ENCODE data around the gene PDCD4. TPM values are rescaled to one million over a fixed set of nuclear protein-coding genes. Genes with fewer than 3 reads are reported as not detected.

The PDCD4 gene
- total and polyA plus RNA-seq, 2 donors (not counting 3 experiments of a cell fraction or from before 2014, with no cell fraction given): 14.4 to 47.9 TPM

DNA sequence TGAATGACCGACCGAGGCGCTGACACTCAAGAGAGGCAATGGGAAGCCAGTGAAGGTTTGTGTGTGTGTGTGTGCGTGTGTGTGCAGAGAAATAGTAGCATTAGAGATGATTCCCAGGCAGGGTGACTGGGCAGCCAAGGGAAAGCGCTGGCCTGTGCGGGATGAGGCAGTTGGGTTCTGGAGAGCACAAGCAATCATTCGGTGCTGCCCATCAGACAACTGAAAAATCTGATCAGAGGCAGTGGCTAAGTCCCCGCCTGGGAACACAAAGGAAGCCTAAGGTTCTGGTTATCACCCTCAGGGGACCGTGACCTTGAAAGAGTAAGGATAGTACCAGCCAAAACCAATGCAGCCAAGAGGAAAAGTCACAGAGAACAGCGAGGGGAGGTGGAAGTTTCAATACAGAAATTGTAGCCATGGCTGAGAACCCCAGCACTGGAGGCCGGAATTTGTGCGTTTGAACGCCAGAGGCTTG, 868 bp upstream of the PDCD4 start:
- Histone ChIP-seq H3K27me3 (ENCODE audit: control insufficient read depth in 2 of 2, insufficient read depth in 2 of 2, low read length in 2 of 2) (peaks cover 8 to 10% of the 10 kb centered on the region in 2 experiments), H3K36me3 (ENCODE audit: control insufficient read depth in 2 of 2, extremely low read depth in 1 of 2, insufficient read depth in 2 of 2, low read length in 2 of 2) (no peaks in the 10 kb centered on the region), H3K4me3 (replicated peaks in 1 of 3; ENCODE audit: insufficient read depth in 1 of 3, low read depth in 1 of 3, low read length in 3 of 3) (peak overlapping the region in 1 of 3 experiments; percentile 85), H3K9me1 (replicated peaks; ENCODE audit: control insufficient read depth, extremely low read depth, insufficient read depth, low read length) (no peaks in the 10 kb centered on the region), H2AFZ (ENCODE audit: low read depth, low read length) (peak overlapping the region; percentile 98), H4K20me1 (replicated peaks; ENCODE audit: control insufficient read depth, extremely low read depth, insufficient read depth, low read length) (no peaks in the 10 kb centered on the region), H3K4me2 (ENCODE audit: insufficient read depth, low read length) (peak overlapping the region; percentile 99), H3K9ac (replicated peaks; ENCODE audit: extremely low read depth, insufficient read depth, low read length) (peak overlapping the region; percentile 54), H3K27ac (ENCODE audit: insufficient read depth, low read depth, low read length) (peak overlapping the region; percentile 14), H3K9me3 (replicated peaks; ENCODE audit: control insufficient read depth, insufficient read depth, low read length) (no peaks in the 10 kb centered on the region), H3K79me2 (ENCODE audit: control insufficient read depth, insufficient read depth, low read length) (no peaks in the 10 kb centered on the region), H3K4me1 (ENCODE audit: control insufficient read depth, extremely low read depth, insufficient read depth, low read length) (peaks cover 21% of the 10 kb centered on the region)
- FAIRE-seq: no peak
- ChIA-PET CTCF (interaction anchor here (1.0 to 1.3 kb wide), 5 partner anchors 14 to 125 kb away, joined by 3 to 4 read pairs (median 3); no protein-coding TSS in a partner anchor), POLR2A (interaction anchor here (1.0 kb wide), 1 partner anchor 48 kb away, joined by 7 read pairs; the partner anchor contains the start of genes BBIP1 and SHOC2)
- TF ChIP-seq MYC (IDR thresholded peaks at IDR 0.05; ENCODE audit: low read depth, low read length) (no peak), EZH2 (IDR thresholded peaks at IDR 0.05; ENCODE audit: borderline replicate concordance, low read depth, low read length, severe bottlenecking) (no peak), FOS (IDR thresholded peaks at IDR 0.05; ENCODE audit: borderline replicate concordance, insufficient read depth, low read length) (no peak)
- TF ChIP-seq, protein P1, sequence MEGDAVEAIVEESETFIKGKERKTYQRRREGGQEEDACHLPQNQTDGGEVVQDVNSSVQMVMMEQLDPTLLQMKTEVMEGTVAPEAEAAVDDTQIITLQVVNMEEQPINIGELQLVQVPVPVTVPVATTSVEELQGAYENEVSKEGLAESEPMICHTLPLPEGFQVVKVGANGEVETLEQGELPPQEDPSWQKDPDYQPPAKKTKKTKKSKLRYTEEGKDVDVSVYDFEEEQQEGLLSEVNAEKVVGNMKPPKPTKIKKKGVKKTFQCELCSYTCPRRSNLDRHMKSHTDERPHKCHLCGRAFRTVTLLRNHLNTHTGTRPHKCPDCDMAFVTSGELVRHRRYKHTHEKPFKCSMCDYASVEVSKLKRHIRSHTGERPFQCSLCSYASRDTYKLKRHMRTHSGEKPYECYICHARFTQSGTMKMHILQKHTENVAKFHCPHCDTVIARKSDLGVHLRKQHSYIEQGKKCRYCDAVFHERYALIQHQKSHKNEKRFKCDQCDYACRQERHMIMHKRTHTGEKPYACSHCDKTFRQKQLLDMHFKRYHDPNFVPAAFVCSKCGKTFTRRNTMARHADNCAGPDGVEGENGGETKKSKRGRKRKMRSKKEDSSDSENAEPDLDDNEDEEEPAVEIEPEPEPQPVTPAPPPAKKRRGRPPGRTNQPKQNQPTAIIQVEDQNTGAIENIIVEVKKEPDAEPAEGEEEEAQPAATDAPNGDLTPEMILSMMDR (IDR thresholded peaks at IDR 0.05; ENCODE audit: extremely low read depth in 1 of 2, insufficient read depth in 1 of 2, low read depth in 1 of 2, low read length in 2 of 2): no peak
- intact Hi-C loops (cut with micrococcal nuclease) (loop anchor here (1.0 to 5.0 kb wide), 4 partner anchors 48 to 564 kb away; partner anchors contain the start of genes BBIP1 and SHOC2), dilution Hi-C loops (cut with MboI; ENCODE audit: extremely low pct_ligation_motif_present, low sequenced_read_pairs) (no loop called here)
- no TSS peak for BruUV-seq (replicated peaks)
- DNase-seq (ENCODE audit: low read depth, low spot score): peak; percentile 1

Measured in endothelial cell of umbilical vein (primary cell).